ENCODE data around the gene SLX9.
"Not testable (repeated sequence)": the region's sequence is repeated elsewhere in the genome, so short reads cannot be mapped to it uniquely, and the experiment has no call there.

The SLX9 gene

GRCh38 chr21:44916965-44917364 lies 22.9 kb upstream of the SLX9 start:
- FAIRE-seq: no peak

- no peak for FAIRE-seq
Observed at GRCh38 chr21:44917446-44918106, 22.3 kb upstream of the SLX9 start.

DNA sequence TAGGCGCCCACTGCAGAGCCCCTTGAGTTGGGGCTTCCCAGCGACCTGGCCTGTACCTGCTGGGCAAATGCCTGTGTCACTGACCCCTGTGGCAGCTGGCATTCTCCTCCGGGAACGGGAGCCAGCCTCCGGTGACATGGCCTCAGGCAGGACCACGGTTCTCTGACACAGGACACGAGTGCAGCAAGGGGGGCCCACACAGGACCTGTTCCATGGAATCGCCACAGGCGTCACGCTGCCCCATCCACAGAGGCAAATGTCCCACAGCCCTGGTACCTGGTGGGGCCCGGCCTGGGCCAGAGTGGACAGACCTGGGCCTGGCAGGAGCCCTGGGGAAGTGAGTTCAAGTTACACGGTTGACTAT lies 21.7 kb upstream of the SLX9 start:
- no peak for FAIRE-seq

- FAIRE-seq: no peak
Observed at GRCh38 chr21:44918581-44919033, 21.2 kb upstream of the SLX9 start.

DNA sequence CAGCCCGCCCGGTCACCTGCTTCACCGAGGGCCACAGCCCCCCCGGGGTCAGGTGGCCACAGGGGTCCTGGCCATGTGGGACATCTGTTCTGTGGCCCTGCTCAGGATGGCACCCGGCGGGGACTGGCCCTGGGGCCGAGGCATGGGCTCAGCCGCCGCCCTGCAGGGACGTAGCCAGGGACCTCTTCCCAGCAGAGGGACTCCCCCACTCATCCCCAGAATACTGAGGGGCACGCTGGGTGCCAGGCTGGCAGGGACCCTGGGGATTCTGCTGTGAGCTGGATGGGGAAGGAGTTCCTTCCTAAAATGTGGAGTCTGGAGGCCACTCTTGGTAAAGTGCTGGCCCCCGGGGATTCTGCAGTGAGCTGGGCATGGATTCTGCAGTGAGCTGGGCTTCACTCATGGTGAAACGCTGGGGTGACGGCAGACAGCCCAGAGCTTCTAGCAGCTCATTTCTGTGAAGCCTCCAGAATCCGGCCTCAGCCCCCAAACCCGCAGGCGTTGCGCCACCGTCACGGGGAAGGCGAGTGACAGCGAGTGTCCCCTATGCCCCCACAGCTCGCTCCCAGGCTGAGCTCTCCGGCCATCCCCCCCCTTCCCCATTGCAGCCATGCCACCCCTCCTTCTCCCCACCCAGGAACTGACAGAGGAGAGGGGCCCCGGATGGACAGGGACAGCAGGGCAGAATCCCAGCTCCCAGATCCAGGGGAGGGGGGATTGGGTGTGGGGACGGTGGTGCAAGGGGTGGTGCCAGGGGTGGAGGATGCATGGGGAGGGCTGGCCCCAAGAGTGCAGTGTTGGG lies 20.5 kb upstream of the SLX9 start:
- FAIRE-seq: no peak

DNA sequence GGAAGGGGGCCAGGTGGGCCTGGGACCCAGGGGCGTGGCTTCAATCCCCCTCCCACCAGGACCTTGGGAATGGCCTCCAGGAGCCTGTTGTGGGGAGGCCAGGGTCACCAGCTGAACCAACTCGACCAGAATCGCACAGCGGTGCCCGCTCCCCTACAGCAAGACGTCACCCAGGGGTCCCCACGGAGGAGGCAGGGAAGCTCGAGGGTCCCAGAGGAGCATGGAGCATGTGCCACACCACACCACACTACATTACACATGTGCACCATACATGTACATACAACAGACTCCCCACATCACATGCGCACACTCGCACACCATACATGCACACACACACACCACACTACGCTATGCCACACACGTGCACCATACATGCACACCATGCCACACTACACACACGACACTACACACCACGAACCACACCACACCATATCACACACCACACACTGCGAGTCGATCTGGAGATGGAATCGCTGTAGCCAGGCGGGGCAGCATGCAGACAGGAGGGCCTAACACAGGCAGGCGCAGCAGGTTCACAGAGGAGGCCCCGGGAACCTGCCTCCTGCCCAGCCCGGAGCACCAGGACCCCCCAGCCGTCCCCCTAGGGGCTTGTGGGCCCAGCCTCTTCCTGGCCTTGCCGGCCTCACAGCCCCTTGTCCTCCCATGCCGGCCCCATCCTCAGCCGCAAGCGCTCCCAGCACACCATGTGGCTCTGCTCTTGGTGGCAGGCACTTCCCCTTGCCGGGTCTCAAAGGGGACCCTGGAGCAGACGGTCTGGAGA lies 19.7 kb upstream of the SLX9 start:
- no peak for FAIRE-seq

DNA sequence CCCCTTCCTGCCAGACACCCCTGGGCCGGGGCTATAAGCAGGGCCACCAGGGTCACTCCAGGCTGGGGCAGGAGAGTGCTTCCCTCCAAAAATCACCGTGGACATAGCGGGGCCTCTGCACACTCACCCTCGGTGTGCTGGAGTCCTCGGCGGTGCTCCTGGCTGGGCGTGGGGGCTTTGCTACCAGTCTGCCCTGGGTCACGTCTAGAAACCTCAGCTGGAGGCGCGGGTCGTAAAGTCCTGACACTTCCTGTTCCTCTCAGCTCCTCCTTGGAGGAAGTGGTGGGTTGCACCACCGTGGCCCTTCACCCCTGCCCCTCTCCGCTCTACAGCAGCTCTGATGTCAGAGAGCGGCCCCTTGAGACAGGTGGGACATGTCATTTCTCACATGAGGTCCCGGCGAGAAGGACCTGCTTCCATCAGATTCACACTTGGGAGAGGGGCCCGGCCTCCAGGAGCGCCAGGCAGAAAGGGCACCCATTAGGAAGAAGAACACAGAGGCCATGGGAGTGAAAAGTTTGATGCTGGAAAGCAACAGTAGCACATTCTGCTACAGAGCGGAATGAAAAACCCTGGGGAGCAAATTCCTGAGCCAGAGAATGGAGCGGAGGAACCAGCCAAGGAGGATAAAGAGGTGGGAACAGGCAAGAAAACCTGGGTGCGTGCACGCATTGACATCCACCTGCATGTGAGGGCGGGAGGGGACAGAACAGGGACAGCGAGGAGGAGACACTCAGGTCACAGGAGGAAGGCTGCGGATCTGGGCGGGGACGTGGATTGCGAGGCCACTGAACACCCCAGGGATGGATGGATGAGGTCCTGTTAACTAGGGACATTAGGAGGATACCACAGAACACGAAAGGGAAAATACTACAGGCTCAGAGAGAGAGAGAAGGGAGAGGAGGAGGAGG lies 18.9 kb upstream of the SLX9 start, which contains the start of gene ITGB2:
TSS of gene ITGB2 (minus strand) at position 206 of the 911 bp plus-strand sequence. CDS start 10,117 bp downstream, outside the sequence.
- no peak for FAIRE-seq

- no peak for FAIRE-seq
Observed at GRCh38 chr21:44921928-44922327, 17.9 kb upstream of the SLX9 start.

- no peak for FAIRE-seq
Observed at GRCh38 chr21:44923480-44924084, 16.2 kb upstream of the SLX9 start.

DNA sequence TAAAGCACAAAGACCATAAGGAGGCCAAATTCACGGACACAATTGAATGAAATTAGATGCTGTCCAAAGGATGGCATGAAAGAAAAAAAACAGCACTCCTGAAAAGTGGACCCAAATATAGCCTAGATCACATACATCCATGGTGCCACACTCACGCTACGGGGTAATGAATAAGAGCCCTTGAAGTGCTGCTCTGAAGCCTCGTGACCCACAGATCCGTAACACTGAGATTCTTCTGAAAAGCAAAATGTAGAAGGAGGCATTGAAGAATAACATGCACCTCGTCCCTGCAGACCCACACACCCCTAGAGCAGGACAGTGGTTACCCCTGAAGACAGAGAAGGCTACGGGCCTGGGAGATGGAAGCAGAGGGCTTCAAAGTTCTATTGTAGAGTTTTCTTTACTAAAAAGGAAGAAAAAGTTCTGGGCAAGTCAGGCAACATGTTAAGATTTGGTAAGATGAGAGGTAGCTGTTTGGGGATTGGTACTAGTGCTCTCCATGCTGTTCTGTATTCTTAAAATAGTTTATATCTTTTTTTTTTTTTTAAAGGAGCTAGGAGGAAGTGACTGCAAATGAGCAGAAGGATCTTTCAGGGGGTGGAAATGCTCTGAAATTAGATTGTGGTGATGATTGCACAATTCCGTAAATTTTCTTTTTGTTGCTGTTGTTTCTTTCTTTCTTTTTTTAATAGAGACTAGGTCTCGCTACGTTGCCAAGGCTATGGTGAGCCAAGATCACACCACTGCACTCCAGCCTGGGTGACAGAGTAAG lies 15.0 kb upstream of the SLX9 start:
- FAIRE-seq: no peak

- no peak for FAIRE-seq
Observed at GRCh38 chr21:44925378-44925755, 14.5 kb upstream of the SLX9 start.

GRCh38 chr21:44926331-44927101 lies 13.3 kb upstream of the SLX9 start:
- no peak for FAIRE-seq

DNA sequence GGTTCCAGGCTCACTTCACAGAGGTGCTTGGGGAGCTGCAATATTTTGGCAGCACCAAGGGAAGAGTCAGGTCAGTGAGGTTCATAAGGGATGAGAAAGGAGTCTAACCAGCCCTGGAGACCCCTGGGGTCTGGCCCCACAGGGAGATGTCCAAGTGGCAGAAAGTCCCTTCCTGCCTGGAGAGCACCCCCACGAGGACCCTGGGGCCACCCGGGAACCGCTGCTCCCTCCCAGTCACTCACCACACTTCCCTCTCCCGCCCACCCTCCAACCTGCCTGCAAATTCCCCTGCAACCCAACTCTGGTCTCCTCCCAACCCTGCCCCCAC lies 12.6 kb upstream of the SLX9 start:
- FAIRE-seq: no peak

DNA sequence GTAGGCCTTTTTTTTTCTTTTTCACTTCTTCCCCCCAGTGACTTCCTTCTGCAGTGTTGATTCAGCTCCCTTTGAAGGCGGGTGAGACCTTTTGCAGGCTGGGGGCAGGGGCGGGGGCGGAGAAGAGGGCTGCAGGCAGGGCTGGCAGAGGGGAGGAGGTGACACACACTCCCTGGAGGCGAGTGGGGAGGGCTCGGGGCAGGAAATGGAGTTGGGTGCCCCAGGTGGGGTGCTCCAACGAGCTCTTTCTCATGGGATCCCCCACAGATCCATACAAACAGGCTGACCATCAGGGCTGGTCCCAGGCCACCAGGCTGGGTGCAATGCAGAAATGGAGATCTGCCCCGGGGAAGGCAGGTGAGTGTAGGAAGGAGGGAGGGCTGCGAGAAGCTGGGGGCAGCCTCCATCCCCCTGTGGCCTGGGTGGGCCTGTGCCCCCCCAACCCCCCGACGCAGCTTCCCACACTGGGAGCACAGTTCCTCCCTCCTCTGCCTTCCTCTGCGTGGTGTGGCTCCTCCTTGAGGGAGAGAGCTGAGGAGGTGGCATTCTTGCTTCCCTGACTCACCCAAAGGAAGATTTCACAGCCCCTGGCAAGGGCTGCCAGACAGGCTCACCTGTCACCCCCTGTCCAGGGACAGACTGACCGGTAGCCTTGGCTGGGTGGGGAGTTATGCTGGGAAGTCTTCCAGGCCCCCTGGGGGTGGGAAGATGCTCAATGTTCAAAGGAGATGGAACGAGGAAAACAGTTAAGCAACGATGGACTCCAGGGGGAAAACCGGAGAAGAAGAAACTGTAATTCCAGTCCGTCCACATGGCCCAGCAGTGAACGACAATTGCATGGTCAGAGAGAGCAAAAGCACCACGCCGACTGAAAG lies 12.0 kb upstream of the SLX9 start:
- FAIRE-seq: no peak

DNA sequence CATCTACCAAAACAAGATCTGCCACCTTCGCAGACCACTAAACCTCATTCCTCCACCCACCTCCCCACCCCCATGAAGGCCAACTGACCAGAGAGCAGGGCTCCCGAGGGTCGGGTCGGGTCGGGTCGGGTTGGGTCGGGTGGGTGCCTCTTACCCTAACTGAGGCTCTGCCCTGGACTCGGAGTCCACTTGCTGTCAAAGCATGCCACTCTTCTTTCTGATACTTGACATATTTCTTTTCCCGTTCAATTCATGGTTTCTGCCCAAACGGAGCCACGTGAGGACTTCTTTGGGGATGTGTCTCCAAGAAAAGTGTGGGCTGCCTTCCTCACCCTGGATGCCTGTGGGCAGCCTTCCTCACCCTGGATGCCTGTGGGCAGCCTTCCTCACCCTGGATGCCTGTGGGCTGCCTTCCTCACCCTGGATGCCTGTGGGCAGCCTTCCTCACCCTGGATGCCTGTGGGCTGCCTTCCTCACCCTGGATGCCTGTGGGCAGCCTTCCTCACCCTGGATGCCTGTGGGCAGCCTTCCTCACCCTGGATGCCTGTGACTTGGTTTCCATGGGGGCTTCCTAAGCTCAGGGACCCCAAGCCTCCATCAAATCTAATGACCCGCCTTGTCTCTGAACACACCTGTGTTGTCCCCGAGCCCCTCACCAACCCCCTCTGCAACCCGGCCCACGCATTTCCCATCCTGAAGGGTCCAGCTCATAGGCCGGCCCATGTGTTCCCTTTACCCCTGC lies 11.2 kb upstream of the SLX9 start:
- FAIRE-seq: not testable (repeated sequence)

DNA sequence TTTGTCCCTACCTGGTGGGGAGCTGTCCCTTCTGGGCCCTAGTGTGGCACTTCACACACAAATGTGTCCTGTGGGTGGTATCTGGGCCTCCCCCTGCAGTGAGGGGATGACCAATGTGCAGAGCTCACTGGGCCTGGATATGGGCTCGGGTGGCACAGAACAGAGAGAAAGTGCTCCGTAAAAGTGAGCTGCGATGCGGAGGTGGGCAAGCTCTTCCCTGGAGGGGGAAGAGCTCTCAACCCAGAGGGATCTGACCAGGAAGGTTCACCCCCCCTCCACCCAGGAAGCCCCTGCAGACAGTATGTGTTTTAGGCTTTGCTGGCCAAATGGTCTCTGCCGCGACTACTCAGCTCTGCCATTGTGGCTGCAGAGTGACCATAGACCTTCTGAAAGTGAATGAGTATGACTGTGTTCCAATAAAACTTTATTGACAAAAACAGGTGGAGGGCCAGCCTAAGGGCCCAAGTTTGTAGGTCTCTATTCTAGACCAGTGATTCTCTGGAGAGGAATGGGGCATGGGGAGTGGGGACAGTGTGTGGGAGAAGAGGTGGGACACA lies 10.5 kb upstream of the SLX9 start:
- FAIRE-seq: no peak

DNA sequence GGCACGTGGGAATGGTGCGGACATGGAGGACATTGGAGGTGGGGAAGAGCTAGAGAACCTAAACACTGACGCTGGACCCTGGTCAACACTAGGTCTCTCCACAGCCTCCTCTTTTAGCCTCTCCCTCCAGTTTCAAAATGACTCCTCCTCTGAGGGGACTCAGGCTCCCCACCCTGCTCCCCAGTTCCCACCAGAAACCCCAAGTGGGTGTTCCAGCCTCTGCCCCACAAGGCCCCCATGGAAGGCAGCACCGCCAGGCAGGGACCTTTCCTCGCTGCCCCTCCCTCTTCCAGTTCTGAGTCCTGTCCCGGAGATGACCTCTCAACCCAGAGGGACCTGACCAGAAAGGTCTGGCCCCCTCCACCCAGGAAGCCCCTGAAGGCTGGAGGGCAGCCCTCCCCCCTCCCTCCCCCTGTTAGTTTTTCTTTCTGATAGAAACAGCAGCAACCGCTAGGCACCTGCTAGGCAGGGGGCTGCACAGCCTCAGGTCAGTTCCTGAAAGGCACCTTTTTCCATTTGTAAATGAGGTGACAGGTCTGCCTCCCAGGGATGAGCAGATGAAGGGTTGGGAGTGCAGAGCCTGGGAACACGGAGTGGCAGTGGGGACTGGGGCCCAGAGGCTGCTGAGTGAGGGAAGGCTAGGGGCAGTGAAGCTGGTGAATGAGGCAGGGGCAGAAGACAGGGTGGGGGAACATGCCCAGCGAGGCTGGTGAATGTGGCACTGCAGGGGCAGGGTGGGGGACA lies 9.9 kb upstream of the SLX9 start:
- no peak for FAIRE-seq

- FAIRE-seq: no peak
Observed at GRCh38 chr21:44930543-44930981, 9.3 kb upstream of the SLX9 start.
